Measurements from ENCODE around the gene NAV2. TPM values are rescaled to one million over a fixed set of nuclear protein-coding genes. Genes with fewer than 3 reads are reported as not detected.

The NAV2 gene
- total RNA-seq, 4 donors from 2014 or later, result 9.6 to 40.0 (median 23.1) TPM

- Histone ChIP-seq H3K27me3 (no peaks in the 10 kb centered on the region), H3K36me3 (no peaks in the 10 kb centered on the region), H3K4me1 (no peaks in the 10 kb centered on the region), H3K27ac (no peak overlapping the region), H3K9me3 (no peaks in the 10 kb centered on the region), H3K4me3 (no peak overlapping the region)
- in situ Hi-C loops (cut with MboI; ENCODE audit: low pct_ligation_motif_present in 1 of 4, low pct_unique_long_range_greater_than_20kb in 1 of 4, low sequenced_read_pairs in 3 of 4) (no loop called here), intact Hi-C loops (cut with DNase I; ENCODE audit: low total_unique reads) (no loop called here)
- whole genome bisulfite sequencing, 2 donors (ENCODE audit: low coverage in 1 of 2), result 89 to 91% methylated on average over 6 of the region's 6 CpGs
- DNase-seq, result no peak
- TF ChIP-seq POLR2A (IDR thresholded peaks at IDR 0.05) (no peak), EP300 (IDR thresholded peaks at IDR 0.05; ENCODE audit: low read depth) (no peak), POLR2AphosphoS5 (IDR thresholded peaks at IDR 0.05) (no peak)
- TF ChIP-seq, protein P1, sequence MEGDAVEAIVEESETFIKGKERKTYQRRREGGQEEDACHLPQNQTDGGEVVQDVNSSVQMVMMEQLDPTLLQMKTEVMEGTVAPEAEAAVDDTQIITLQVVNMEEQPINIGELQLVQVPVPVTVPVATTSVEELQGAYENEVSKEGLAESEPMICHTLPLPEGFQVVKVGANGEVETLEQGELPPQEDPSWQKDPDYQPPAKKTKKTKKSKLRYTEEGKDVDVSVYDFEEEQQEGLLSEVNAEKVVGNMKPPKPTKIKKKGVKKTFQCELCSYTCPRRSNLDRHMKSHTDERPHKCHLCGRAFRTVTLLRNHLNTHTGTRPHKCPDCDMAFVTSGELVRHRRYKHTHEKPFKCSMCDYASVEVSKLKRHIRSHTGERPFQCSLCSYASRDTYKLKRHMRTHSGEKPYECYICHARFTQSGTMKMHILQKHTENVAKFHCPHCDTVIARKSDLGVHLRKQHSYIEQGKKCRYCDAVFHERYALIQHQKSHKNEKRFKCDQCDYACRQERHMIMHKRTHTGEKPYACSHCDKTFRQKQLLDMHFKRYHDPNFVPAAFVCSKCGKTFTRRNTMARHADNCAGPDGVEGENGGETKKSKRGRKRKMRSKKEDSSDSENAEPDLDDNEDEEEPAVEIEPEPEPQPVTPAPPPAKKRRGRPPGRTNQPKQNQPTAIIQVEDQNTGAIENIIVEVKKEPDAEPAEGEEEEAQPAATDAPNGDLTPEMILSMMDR (IDR thresholded peaks at IDR 0.05), result no peak
Observed at GRCh38 chr11:20038412-20038811, 325.8 kb downstream of the NAV2 start.

GRCh38 chr11:20038972-20039371 lies 326.3 kb downstream of the NAV2 start:
- WGBS, 2 donors (ENCODE audit: low coverage in 1 of 2), result 89% methylated on average over 3 of the region's 3 CpGs; no CpG with 5 or more reads in 1 of the 2 donors
- Histone ChIP-seq H3K9me3 (no peaks in the 10 kb centered on the region), H3K4me1 (no peaks in the 10 kb centered on the region), H3K27me3 (no peaks in the 10 kb centered on the region), H3K36me3 (no peaks in the 10 kb centered on the region), H3K4me3 (no peak overlapping the region), H3K27ac (no peak overlapping the region)
- intact Hi-C loops (cut with DNase I; ENCODE audit: low total_unique reads) (no loop called here), in situ Hi-C loops (cut with MboI; ENCODE audit: low pct_ligation_motif_present in 1 of 4, low pct_unique_long_range_greater_than_20kb in 1 of 4, low sequenced_read_pairs in 3 of 4) (no loop called here)
- TF ChIP-seq POLR2AphosphoS5 (IDR thresholded peaks at IDR 0.05), result no peak
- TF ChIP-seq, protein P1 (IDR thresholded peaks at IDR 0.05), result no peak
- TF ChIP-seq POLR2A (IDR thresholded peaks at IDR 0.05), result no peak
- no peak for TF ChIP-seq EP300 (IDR thresholded peaks at IDR 0.05; ENCODE audit: low read depth)
- DNase-seq, result no peak

GRCh38 chr11:20041499-20041898 lies 328.9 kb downstream of the NAV2 start:
- intact Hi-C loops (cut with DNase I; ENCODE audit: low total_unique reads), result loop anchor here (10.0 kb wide), 1 partner anchor 77 kb away; no protein-coding TSS in a partner anchor
- TF ChIP-seq POLR2AphosphoS5 (IDR thresholded peaks at IDR 0.05) (no peak), EP300 (IDR thresholded peaks at IDR 0.05; ENCODE audit: low read depth) (no peak), POLR2A (IDR thresholded peaks at IDR 0.05) (no peak)
- TF ChIP-seq, protein P1 (IDR thresholded peaks at IDR 0.05), result no peak
- H3K27ac ChIP-seq, result no peak overlapping the region

GRCh38 chr11:20042045-20042639 lies 329.5 kb downstream of the NAV2 start:
- DNase-seq, result no peak
- intact Hi-C loops (cut with DNase I; ENCODE audit: low total_unique reads) (loop anchor here (10.0 kb wide), 1 partner anchor 77 kb away; no protein-coding TSS in a partner anchor), in situ Hi-C loops (cut with MboI; ENCODE audit: low pct_ligation_motif_present in 1 of 4, low pct_unique_long_range_greater_than_20kb in 1 of 4, low sequenced_read_pairs in 3 of 4) (no loop called here)
- no peaks in the 10 kb centered on the region for H3K9me3 ChIP-seq
- no peaks in the 10 kb centered on the region for H3K27me3 ChIP-seq
- no peak for TF ChIP-seq POLR2A (IDR thresholded peaks at IDR 0.05)
- no peaks in the 10 kb centered on the region for H3K4me1 ChIP-seq
- no peak overlapping the region for H3K27ac ChIP-seq
- H3K4me3 ChIP-seq, result no peak overlapping the region
- no peaks in the 10 kb centered on the region for H3K36me3 ChIP-seq
- WGBS, 2 donors (ENCODE audit: low coverage in 1 of 2), result 63 to 76% methylated on average over 2 to 5 of the region's 5 CpGs

More at GRCh38 chr11:20041499-20041898, 328.9 kb downstream of the NAV2 start:
- no peak for DNase-seq
- WGBS, 2 donors (ENCODE audit: low coverage in 1 of 2), result 77 to 83% methylated on average over 3 of the region's 3 CpGs
- no peaks in the 10 kb centered on the region for H3K9me3 ChIP-seq
- no peaks in the 10 kb centered on the region for H3K4me1 ChIP-seq
- in situ Hi-C loops (cut with MboI; ENCODE audit: low pct_ligation_motif_present in 1 of 4, low pct_unique_long_range_greater_than_20kb in 1 of 4, low sequenced_read_pairs in 3 of 4), result no loop called here
- no peaks in the 10 kb centered on the region for H3K27me3 ChIP-seq
- no peaks in the 10 kb centered on the region for H3K36me3 ChIP-seq
- no peak overlapping the region for H3K4me3 ChIP-seq

Measured in transverse colon (tissue), 4 donors.